Osteoblast (primary cell): ENCODE data around the gene ARHGAP23. TPM values are rescaled to one million over a fixed set of nuclear protein-coding genes. Genes with fewer than 3 reads are reported as not detected.

Source experiments
- DNase-seq: peaks from one replicate; pipeline ENCODE4 v3.0.0; 2011; ENCODE audit warnings: low spot score, mixed read lengths; ENCODE audit not compliant: insufficient read length; ENCODE audit errors: missing footprints
- H2AFZ ChIP-seq: 2 replicates; pipeline ENCODE4 v1.6.0; 2011; ENCODE audit warnings: mild to moderate bottlenecking, low read length
- H3K27ac ChIP-seq: 2 replicates; pipeline ENCODE4 v1.5.1; 2011; ENCODE audit warnings: mild to moderate bottlenecking, low read depth, low read length, moderate library complexity
- H3K27me3 ChIP-seq: 2 replicates; pipeline ENCODE4 v1.6.0; 2012; ENCODE audit warnings: mild to moderate bottlenecking, control low read depth, inconsistent platforms, low read length, moderate library complexity; ENCODE audit not compliant: insufficient read depth
- H3K36me3 ChIP-seq: 2 replicates; pipeline ENCODE4 v1.5.1; 2011; ENCODE audit warnings: mild to moderate bottlenecking, low read length, control low read depth, moderate library complexity; ENCODE audit not compliant: insufficient read depth
- H3K4me1 ChIP-seq: 2 replicates; pipeline ENCODE4 v1.5.1; 2011; ENCODE audit warnings: mild to moderate bottlenecking, low read length, control low read depth, moderate library complexity; ENCODE audit not compliant: insufficient read depth
- H3K4me2 ChIP-seq: 2 replicates; pipeline ENCODE4 v1.6.0; 2011; ENCODE audit warnings: mild to moderate bottlenecking, low read length; ENCODE audit not compliant: insufficient read depth
- H3K4me3 ChIP-seq: fragments of 200-600 bp; sonication (generic); 3 replicates; pipeline ENCODE4 v1.5.1; 2012; ENCODE audit warnings: mild to moderate bottlenecking, low read length, inconsistent platforms; ENCODE audit not compliant: insufficient read depth
- H3K79me2 ChIP-seq: 2 replicates; pipeline ENCODE4 v1.6.0; 2012; ENCODE audit warnings: mild to moderate bottlenecking, low read length, control low read depth, inconsistent platforms; ENCODE audit not compliant: insufficient read depth
- H3K9me3 ChIP-seq: 2 replicates; pipeline ENCODE4 v1.5.1; 2011; ENCODE audit warnings: low read depth, low read length, control low read depth
- H4K20me1 ChIP-seq: 2 replicates; pipeline ENCODE4 v1.6.0; 2012; ENCODE audit warnings: mild to moderate bottlenecking, low read length, control low read depth; ENCODE audit not compliant: insufficient read depth
- CTCF ChIP-seq: IDR thresholded peaks from 2 replicates; pipeline ENCODE4 v1.5.1; 2011; ENCODE audit warnings: mild to moderate bottlenecking, low read depth, low read length, moderate library complexity; ENCODE audit errors: extremely low read depth
- total RNA-seq: library from RNA; depleted of rRNA; stranded (reverse); fragments of >200 nt; gene quantifications from 2 replicates; pipeline ENCODE4 v1.2.3, GENCODE V29; 2012

ARHGAP23 gene
- total RNA-seq, 1 donor = 47.0 TPM

DNA sequence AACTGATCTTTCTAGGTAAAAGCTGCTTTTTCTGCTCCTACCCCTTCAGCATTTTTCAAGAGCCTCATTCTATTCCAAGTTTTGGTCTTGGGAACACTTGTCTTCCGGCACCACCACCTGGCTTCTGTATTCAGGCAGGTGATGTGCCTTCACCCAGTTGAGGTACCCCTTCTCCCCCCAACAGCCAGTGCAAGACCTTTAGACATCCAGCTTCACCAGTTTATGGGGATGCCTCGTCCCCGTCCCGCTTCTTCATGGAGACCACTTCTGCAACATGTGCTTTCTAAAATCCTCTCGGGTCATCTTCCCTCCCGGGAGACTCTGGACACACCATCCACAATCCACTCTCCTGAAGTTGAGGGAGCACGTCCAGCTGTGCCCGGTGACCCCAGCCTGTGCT lies 107.6 kb downstream of the ARHGAP23 start:
- Histone ChIP-seq H3K4me2 (no peak overlapping the region), H4K20me1 (no peaks in the 10 kb centered on the region), H3K27me3 (peaks cover 16% of the 10 kb centered on the region), H3K27ac (no peak overlapping the region), H3K79me2 (no peaks in the 10 kb centered on the region), H3K36me3 (no peaks in the 10 kb centered on the region), H3K4me1 (no peaks in the 10 kb centered on the region), H3K4me3 (no peak overlapping the region), H3K9me3 (no peaks in the 10 kb centered on the region), H2AFZ (no peak overlapping the region)
- peak; percentile 55 for DNase-seq
- TF ChIP-seq CTCF = no peak

GRCh38 chr17:38536661-38537060 lies 108.4 kb downstream of the ARHGAP23 start:
- TF ChIP-seq CTCF = no peak
- no peaks in the 10 kb centered on the region for H3K4me1 ChIP-seq
- DNase-seq = no peak

GRCh38 chr17:38538906-38539305 lies 110.6 kb downstream of the ARHGAP23 start:
- no peak overlapping the region for H3K27ac ChIP-seq
- no peaks in the 10 kb centered on the region for H3K9me3 ChIP-seq
- no peaks in the 10 kb centered on the region for H3K79me2 ChIP-seq
- no peak for TF ChIP-seq CTCF
- no peak overlapping the region for H3K4me3 ChIP-seq
- H3K36me3 ChIP-seq = no peaks in the 10 kb centered on the region
- H3K4me2 ChIP-seq = no peak overlapping the region
- H2AFZ ChIP-seq = no peak overlapping the region
- no peaks in the 10 kb centered on the region for H4K20me1 ChIP-seq
- no peak for DNase-seq
- H3K27me3 ChIP-seq = peaks cover 15% of the 10 kb centered on the region
- no peaks in the 10 kb centered on the region for H3K4me1 ChIP-seq

More at GRCh38 chr17:38536661-38537060, 108.4 kb downstream of the ARHGAP23 start:
- Histone ChIP-seq H3K27ac (no peak overlapping the region), H3K27me3 (peaks cover 16% of the 10 kb centered on the region), H3K4me2 (no peak overlapping the region), H3K79me2 (no peaks in the 10 kb centered on the region), H3K9me3 (no peaks in the 10 kb centered on the region), H3K4me3 (no peak overlapping the region), H3K36me3 (no peaks in the 10 kb centered on the region), H2AFZ (no peak overlapping the region), H4K20me1 (no peaks in the 10 kb centered on the region)

DNA sequence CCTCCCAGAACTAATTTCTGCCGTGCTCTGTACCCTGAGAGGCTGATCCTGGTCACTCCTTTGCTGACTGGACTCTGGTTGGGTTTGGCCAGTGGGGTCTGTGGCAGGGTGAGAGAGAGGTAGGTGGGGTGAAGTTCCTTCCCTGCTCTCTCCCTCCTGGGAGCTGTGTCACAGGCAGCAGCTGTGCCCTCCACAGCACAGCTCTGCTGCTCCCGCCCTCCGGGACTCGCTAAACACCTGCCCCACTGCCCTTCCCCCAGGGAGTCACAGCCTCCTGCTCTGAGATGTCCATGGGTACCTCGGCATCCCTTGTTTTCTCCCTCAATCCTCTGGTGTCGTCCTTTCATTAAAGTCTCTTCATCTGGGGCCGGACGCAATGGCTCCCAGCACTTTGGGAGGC lies 111.1 kb downstream of the ARHGAP23 start:
- Histone ChIP-seq H3K4me2 (no peak overlapping the region), H3K27me3 (peaks cover 13% of the 10 kb centered on the region), H3K4me3 (no peak overlapping the region), H3K27ac (no peak overlapping the region), H3K36me3 (no peaks in the 10 kb centered on the region), H3K9me3 (no peaks in the 10 kb centered on the region), H3K4me1 (no peaks in the 10 kb centered on the region), H4K20me1 (no peaks in the 10 kb centered on the region), H2AFZ (no peak overlapping the region), H3K79me2 (no peaks in the 10 kb centered on the region)
- DNase-seq = peak; percentile 45
- TF ChIP-seq CTCF = no peak
